Lower leg skin (tissue), 4 donors: ENCODE data around the gene HRH3. TPM values are rescaled to one million over a fixed set of nuclear protein-coding genes. Genes with fewer than 3 reads are reported as not detected.

Experiments used
- DNase-seq, 2 donors: peaks; one replicate each; pipeline ENCODE4 v3.0.0-alpha.2; 2019; ENCODE audit warnings: low spot score in 2 of 2
- H3K4me3 ChIP-seq: fragments of 200-600 bp; sonication (generic); 2 replicates; pipeline ENCODE4 v1.5.1; 2017; ENCODE audit warnings: mild to moderate bottlenecking, low read depth; ENCODE audit not compliant: poor library complexity, severe bottlenecking
- CTCF ChIP-seq, 3 donors: fragments of 450-650 bp; IDR thresholded peaks; one replicate each; pipeline ENCODE4 v1.5.1; 2016; ENCODE audit warnings: antibody characterized with exemption in 3 of 3, mild to moderate bottlenecking in 3 of 3, moderate library complexity in 2 of 3
- POLR2A ChIP-seq, 2 donors: fragments of 450-650 bp; IDR thresholded peaks; one replicate each; pipeline ENCODE4 v1.6.1; 2016 to 2017; ENCODE audit warnings: antibody characterized with exemption in 2 of 2, mild to moderate bottlenecking in 1 of 2, moderate library complexity in 1 of 2
- WGBS, 2 donors: methylation state at CpG; one replicate each; pipeline ENCODE4 v1.1.5; 2018; 5-methylcytosine and 5-hydroxymethylcytosine counted together
- intact Hi-C: fragments of 100-400 bp; cut with DNase I; formaldehyde crosslinking; loops from one replicate; pipeline ENCODE4 v1.15.0; 2023; ENCODE audit warnings: low total_unique reads
- total RNA-seq, 4 donors: library from RNA; depleted of rRNA; stranded (reverse); fragments of >200 nt; gene quantifications; one replicate each; pipeline ENCODE4 v1.1.0, GENCODE V29; 2016

The HRH3 gene
- total RNA-seq, 4 donors from 2014 or later = not detected

GRCh38 chr20:62182469-62183425, 37.3 kb downstream of the HRH3 start, which contains the start of gene MTG2:
Gene MTG2 (plus strand): TSS chr20:62183028. CDS start chr20:62193421, 10,393 bp downstream.
- peak; percentile 91 to 98 for DNase-seq
- H3K4me3 ChIP-seq = peak within 1 kb of the TSS; percentile 98
- no peak for TF ChIP-seq POLR2A (IDR thresholded peaks at IDR 0.05)
- no peak for TF ChIP-seq CTCF (IDR thresholded peaks at IDR 0.05)
- intact Hi-C loops = loop anchor here (5.0 kb wide), 1 partner anchor 280 kb away; no protein-coding TSS in a partner anchor
- WGBS, 2 donors = 1% methylated on average over 35 to 71 of the region's 96 CpGs

DNA sequence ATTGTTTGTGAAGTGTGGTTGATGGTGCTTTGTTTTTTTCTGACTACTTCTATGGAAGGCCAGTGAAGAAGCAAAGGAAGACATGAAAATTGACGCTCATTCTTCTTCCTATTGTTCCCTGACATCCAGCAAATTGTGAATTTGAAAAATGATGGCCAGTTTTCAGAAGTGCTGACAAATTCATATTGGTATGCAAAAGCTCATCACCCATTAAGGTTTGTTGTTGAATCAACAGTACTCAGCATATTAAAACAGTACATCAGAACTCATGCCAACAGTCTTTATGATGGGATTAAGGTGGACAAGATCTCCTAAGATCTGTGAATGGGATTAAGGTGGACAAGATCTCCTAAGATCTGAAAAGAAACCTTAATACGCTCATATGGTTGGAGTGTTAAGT, 38.3 kb downstream of the HRH3 start:
- DNase-seq = no peak
- H3K4me3 ChIP-seq = no peak overlapping the region
- TF ChIP-seq CTCF (IDR thresholded peaks at IDR 0.05) (no peak), POLR2A (IDR thresholded peaks at IDR 0.05) (no peak)
- intact Hi-C loops = loop anchor here (5.0 kb wide), 1 partner anchor 280 kb away; no protein-coding TSS in a partner anchor
- 95 to 98% methylated on average over 2 of the region's 2 CpGs for WGBS, 2 donors

- intact Hi-C loops = no loop called here
- no peak for TF ChIP-seq CTCF (IDR thresholded peaks at IDR 0.05)
- TF ChIP-seq POLR2A (IDR thresholded peaks at IDR 0.05) = no peak
- DNase-seq = no peak
- H3K4me3 ChIP-seq = no peak overlapping the region
- WGBS, 2 donors = 95 to 96% methylated on average over 14 of the region's 14 CpGs
These were observed 40.9 kb downstream of the HRH3 start for GRCh38 chr20:62179162-62179504.

- intact Hi-C loops = no loop called here
- TF ChIP-seq CTCF (IDR thresholded peaks at IDR 0.05) = no peak
- no peak for TF ChIP-seq POLR2A (IDR thresholded peaks at IDR 0.05)
- no peak overlapping the region for H3K4me3 ChIP-seq
- 91 to 95% methylated on average over 19 of the region's 19 CpGs for WGBS, 2 donors
- no peak for DNase-seq
These were observed 41.5 kb downstream of the HRH3 start for GRCh38 chr20:62178316-62179161.

DNA sequence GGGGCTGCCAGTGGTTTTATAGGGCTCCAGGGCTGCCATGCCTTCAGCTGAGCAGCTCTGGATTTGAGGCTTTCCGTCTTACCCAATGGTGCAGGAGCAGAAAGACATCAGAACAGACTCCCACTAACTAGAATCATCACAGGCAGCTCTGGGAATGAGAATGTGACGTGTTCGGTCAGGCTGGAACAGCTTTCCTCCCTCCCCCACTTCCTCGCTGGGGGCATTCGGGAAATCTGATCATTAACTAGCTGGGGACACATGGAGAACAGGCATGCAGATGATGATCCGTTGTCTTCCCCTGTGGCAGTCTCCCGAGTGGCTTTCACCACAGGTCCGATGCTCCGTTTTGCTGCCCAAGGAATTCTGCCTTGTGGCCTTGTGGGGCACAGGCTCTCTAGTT, 42.8 kb downstream of the HRH3 start:
- WGBS, 2 donors = 71 to 83% methylated on average over 9 of the region's 9 CpGs
- H3K4me3 ChIP-seq = no peak overlapping the region
- intact Hi-C loops = no loop called here
- TF ChIP-seq CTCF (IDR thresholded peaks at IDR 0.05) (no peak), POLR2A (IDR thresholded peaks at IDR 0.05) (no peak)
- no peak for DNase-seq
